Gastrocnemius medialis (tissue), 4 donors: Measurements from ENCODE around the gene PHLDA2.
"Not testable (repeated sequence)": the region's sequence is repeated elsewhere in the genome, so short reads cannot be mapped to it uniquely, and the experiment has no call there.

Experiments used
- POLR2A ChIP-seq, 2 donors: fragments of 450-650 bp; IDR thresholded peaks; one replicate each; pipeline ENCODE4 v1.6.1; 2017; ENCODE audit warnings: antibody characterized with exemption in 2 of 2, mild to moderate bottlenecking in 2 of 2, moderate library complexity in 2 of 2
- TF ChIP-seq, protein P1 (sequence below), 5 experiments: fragments of 450-650 bp in 3 of 5; fragments of 200-600 bp in 2 of 5; sonication (generic) in 2 of 5; IDR thresholded peaks in 4 of 5; conservative IDR thresholded peaks in 1 of 5; 1 replicate in 4 of 5; 2 replicates in 1 of 5; pipeline ENCODE4 v1.5.1; 2016 to 2019; ENCODE audit warnings: antibody characterized with exemption in 5 of 5, mild to moderate bottlenecking in 3 of 5, moderate library complexity in 3 of 5

DNA sequence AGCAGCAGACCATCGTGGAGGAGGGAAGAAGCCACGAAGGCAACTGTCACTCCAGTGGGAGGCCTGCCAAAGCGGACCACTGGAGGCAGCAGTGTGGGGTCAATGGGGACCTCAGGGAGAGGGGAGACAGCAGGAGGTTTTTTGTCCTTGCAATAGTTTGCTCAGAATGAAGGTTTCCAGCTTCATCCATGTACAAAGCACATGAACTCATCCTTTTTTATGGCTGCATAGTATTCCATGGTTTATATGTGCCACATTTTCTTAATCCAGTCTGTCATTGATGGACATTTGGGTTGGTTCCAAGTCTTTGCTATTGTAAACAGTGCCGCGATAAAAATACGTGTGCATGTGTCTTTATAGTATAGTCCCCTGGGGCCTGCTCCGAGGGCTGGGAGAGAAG, 23.9 kb downstream of the PHLDA2 start:
- TF ChIP-seq, protein P1, sequence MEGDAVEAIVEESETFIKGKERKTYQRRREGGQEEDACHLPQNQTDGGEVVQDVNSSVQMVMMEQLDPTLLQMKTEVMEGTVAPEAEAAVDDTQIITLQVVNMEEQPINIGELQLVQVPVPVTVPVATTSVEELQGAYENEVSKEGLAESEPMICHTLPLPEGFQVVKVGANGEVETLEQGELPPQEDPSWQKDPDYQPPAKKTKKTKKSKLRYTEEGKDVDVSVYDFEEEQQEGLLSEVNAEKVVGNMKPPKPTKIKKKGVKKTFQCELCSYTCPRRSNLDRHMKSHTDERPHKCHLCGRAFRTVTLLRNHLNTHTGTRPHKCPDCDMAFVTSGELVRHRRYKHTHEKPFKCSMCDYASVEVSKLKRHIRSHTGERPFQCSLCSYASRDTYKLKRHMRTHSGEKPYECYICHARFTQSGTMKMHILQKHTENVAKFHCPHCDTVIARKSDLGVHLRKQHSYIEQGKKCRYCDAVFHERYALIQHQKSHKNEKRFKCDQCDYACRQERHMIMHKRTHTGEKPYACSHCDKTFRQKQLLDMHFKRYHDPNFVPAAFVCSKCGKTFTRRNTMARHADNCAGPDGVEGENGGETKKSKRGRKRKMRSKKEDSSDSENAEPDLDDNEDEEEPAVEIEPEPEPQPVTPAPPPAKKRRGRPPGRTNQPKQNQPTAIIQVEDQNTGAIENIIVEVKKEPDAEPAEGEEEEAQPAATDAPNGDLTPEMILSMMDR (IDR thresholded peaks at IDR 0.05 in 4 of 5, conservative IDR thresholded peaks at IDR 0.05 in 1 of 5), result not testable (repeated sequence)
- not testable (repeated sequence) for TF ChIP-seq POLR2A (IDR thresholded peaks at IDR 0.05)
